CD4-positive, alpha-beta T cell (primary cell): Measurements from ENCODE around the gene PDZRN3. TPM values are rescaled to one million over a fixed set of nuclear protein-coding genes. Genes with fewer than 3 reads are reported as not detected.

Experiments used
- ATAC-seq: fragments of 200-7000 bp; cut with Tn5 transposase; one replicate; pipeline ENCODE4 v1.10.0; 2022; ENCODE audit warnings: mild to moderate bottlenecking; ENCODE audit not compliant: poor library complexity
- CTCF ChIA-PET: fragments of 350-600 bp; sonication (Branson Sonifier 250); formaldehyde crosslinking; loops from one replicate; lab custom pipeline; 2021; ENCODE audit warnings: antibody characterized with exemption, inconsistent platforms; lab: Charles Lee
- POLR2A ChIA-PET: fragments of 350-600 bp; sonication (Branson Sonifier 250); formaldehyde crosslinking; loops from one replicate; lab custom pipeline; 2021; ENCODE audit warnings: antibody characterized with exemption, inconsistent platforms; lab: Charles Lee
- DNase-seq, 14 experiments: peaks; one replicate each; pipeline ENCODE4 v3.0.0-alpha.2; 2013 to 2020; ENCODE audit warnings: mixed read lengths in 2 of 14
- H3K27ac ChIP-seq, 2 donors: one replicate each; pipeline versions ENCODE4 v1.5.1 to v1.7.0; 2013; ENCODE audit warnings: low read length in 2 of 2, low read depth in 1 of 2, mild to moderate bottlenecking in 1 of 2
- H3K27me3 ChIP-seq, 2 experiments: 1 replicate in 1 of 2; 2 replicates in 1 of 2; pipeline versions ENCODE4 v1.6.1 to v1.7.0; 2013; ENCODE audit warnings: low read length in 2 of 2, control low read depth in 1 of 2, mild to moderate bottlenecking in 1 of 2, moderate library complexity in 1 of 2; ENCODE audit not compliant: insufficient read depth in 2 of 2, control insufficient read depth in 1 of 2
- H3K36me3 ChIP-seq: one replicate; pipeline ENCODE4 v1.6.1; 2013; ENCODE audit warnings: low read length, control low read depth; ENCODE audit not compliant: insufficient read depth
- H3K4me1 ChIP-seq: one replicate; pipeline ENCODE4 v1.6.1; 2013; ENCODE audit warnings: low read length, control low read depth; ENCODE audit not compliant: insufficient read depth
- H3K4me3 ChIP-seq: one replicate; pipeline ENCODE4 v1.5.1; 2013; ENCODE audit warnings: mild to moderate bottlenecking, low read length, moderate library complexity
- H3K9me3 ChIP-seq, 2 experiments: 1 replicate in 1 of 2; 2 replicates in 1 of 2; pipeline versions ENCODE4 v1.6.1 to v1.7.0; 2013; ENCODE audit warnings: low read length in 2 of 2, mild to moderate bottlenecking in 2 of 2, control low read depth in 1 of 2, moderate library complexity in 1 of 2; ENCODE audit not compliant: control insufficient read depth in 1 of 2, insufficient read depth in 1 of 2
- H3K27ac Mint-ChIP-seq: one replicate; pipeline ENCODE4 v1.8.0; 2020; ENCODE audit warnings: mixed read lengths
- H3K27me3 Mint-ChIP-seq: one replicate; pipeline ENCODE4 v1.8.0; 2021; ENCODE audit warnings: mixed read lengths
- H3K36me3 Mint-ChIP-seq: one replicate; pipeline ENCODE4 v1.8.0; 2021; ENCODE audit warnings: low read depth, mixed read lengths
- H3K4me1 Mint-ChIP-seq: one replicate; pipeline ENCODE4 v1.8.0; 2021; ENCODE audit warnings: low read depth, mixed read lengths
- H3K4me3 Mint-ChIP-seq: one replicate; pipeline ENCODE4 v1.8.0; 2020; ENCODE audit warnings: mild to moderate bottlenecking, mixed read lengths
- H3K9me3 Mint-ChIP-seq: one replicate; pipeline ENCODE4 v1.8.0; 2020; ENCODE audit warnings: mixed read lengths
- intact Hi-C, 2 experiments: fragments of 100-400 bp; cut with DNase I in 1 of 2; cut with micrococcal nuclease in 1 of 2; formaldehyde crosslinking; loops; one replicate each; pipeline versions ENCODE4 v1.15.1 to v1.9.0; 2023 to 2025; cut with DNase I, micrococcal nuclease
- total RNA-seq, 174 experiments: library from RNA in 2 of 174; stranded (reverse) in 2 of 174; gene quantifications; one replicate each; pipeline ENCODE4 v1.2.3 and lab custom pipeline; 2021 to 2026
- TF ChIP-seq, protein P1 (sequence below): fragments of 200-600 bp; IDR thresholded peaks from one replicate; pipeline ENCODE4 v1.8.0; 2022; ENCODE audit warnings: antibody characterized with exemption, mild to moderate bottlenecking

The PDZRN3 gene
- total RNA-seq, 2 experiments from 2014 or later: not detected

DNA sequence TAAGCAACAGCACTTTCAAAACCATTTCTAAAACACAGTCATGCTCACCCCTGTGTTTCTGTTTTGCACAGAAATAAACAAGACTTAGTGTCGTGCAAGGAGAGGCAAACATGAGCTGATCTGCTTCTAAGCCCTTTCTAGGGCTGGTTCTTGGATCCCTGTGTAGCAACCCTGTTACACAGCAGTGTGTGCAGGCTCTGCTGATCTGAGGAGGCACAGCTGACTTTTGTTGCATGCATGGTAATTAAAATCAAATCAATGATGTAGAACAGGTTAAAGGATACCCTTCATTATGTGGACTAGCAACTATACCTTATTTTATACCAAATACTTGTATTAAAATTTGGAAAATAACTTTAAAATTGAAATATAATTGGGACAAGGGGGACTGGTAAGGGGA lies 234.8 kb downstream of the PDZRN3 start:
- H3K36me3 Mint-ChIP-seq: no peaks in the 10 kb centered on the region
- TF ChIP-seq, protein P1, sequence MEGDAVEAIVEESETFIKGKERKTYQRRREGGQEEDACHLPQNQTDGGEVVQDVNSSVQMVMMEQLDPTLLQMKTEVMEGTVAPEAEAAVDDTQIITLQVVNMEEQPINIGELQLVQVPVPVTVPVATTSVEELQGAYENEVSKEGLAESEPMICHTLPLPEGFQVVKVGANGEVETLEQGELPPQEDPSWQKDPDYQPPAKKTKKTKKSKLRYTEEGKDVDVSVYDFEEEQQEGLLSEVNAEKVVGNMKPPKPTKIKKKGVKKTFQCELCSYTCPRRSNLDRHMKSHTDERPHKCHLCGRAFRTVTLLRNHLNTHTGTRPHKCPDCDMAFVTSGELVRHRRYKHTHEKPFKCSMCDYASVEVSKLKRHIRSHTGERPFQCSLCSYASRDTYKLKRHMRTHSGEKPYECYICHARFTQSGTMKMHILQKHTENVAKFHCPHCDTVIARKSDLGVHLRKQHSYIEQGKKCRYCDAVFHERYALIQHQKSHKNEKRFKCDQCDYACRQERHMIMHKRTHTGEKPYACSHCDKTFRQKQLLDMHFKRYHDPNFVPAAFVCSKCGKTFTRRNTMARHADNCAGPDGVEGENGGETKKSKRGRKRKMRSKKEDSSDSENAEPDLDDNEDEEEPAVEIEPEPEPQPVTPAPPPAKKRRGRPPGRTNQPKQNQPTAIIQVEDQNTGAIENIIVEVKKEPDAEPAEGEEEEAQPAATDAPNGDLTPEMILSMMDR: no peak
- peaks cover 10% of the 10 kb centered on the region for H3K27me3 Mint-ChIP-seq
- no peak overlapping the region for H3K4me3 ChIP-seq
- no peak overlapping the region for H3K27ac Mint-ChIP-seq
- no peak overlapping the region for H3K4me3 Mint-ChIP-seq
- no peaks in the 10 kb centered on the region for H3K27me3 ChIP-seq
- intact Hi-C loops: no loop called here
- no peak overlapping the region for H3K27ac ChIP-seq
- no peaks in the 10 kb centered on the region for H3K4me1 ChIP-seq
- no peaks in the 10 kb centered on the region for H3K9me3 Mint-ChIP-seq
- DNase-seq (no peak), ATAC-seq (no peak)
- POLR2A ChIA-PET: no interaction called here
- CTCF ChIA-PET: no interaction called here
- H3K36me3 ChIP-seq: no peaks in the 10 kb centered on the region
- H3K4me1 Mint-ChIP-seq: no peaks in the 10 kb centered on the region
- H3K9me3 ChIP-seq: peaks cover 0 to 7% of the 10 kb centered on the region in 2 experiments

DNA sequence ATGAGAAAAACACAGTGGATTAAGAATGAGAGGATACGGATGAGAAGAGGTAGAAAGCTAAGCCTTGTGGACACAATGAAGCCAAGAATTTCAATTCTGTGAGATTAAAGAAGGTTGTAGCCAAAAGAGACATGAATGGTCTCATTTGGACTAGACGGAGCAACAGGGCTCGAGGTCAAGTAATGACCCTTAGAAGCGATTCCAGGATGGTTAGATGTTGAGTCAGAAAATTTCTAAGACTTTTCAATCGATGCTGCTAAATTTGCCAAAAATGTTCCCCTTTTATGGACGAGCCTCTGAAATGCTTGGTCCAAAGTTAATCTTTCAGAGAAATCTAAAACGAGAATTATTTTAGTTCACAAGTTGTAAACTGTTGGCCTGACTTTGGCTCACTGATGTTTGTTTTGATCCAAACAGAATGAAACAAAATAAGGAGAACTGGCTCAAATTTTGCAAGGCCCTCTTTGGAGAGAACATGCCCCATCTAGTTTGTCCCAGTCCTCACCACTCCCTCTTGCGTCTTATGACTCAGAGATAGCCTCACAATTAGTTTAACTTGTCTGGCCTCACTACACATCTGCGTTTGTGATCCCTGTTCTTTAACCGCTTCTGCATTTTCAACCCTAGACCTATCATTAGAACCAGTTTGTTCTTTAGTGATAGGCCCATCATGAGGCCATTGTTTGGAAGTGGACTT lies 235.5 kb downstream of the PDZRN3 start:
- DNase-seq (no peak), ATAC-seq (no peak)
- H3K4me1 ChIP-seq: no peaks in the 10 kb centered on the region
- H3K9me3 ChIP-seq: peaks cover 0 to 12% of the 10 kb centered on the region in 2 experiments
- intact Hi-C loops: no loop called here
- no peaks in the 10 kb centered on the region for H3K9me3 Mint-ChIP-seq
- H3K27me3 Mint-ChIP-seq: peaks cover 10% of the 10 kb centered on the region
- no peak overlapping the region for H3K4me3 Mint-ChIP-seq
- H3K27ac ChIP-seq: no peak overlapping the region
- no peak overlapping the region for H3K27ac Mint-ChIP-seq
- no peak overlapping the region for H3K4me3 ChIP-seq
- no peaks in the 10 kb centered on the region for H3K36me3 Mint-ChIP-seq
- TF ChIP-seq, protein P1: no peak
- CTCF ChIA-PET: no interaction called here
- no peaks in the 10 kb centered on the region for H3K4me1 Mint-ChIP-seq
- POLR2A ChIA-PET: no interaction called here
- no peaks in the 10 kb centered on the region for H3K36me3 ChIP-seq
- no peaks in the 10 kb centered on the region for H3K27me3 ChIP-seq

DNA sequence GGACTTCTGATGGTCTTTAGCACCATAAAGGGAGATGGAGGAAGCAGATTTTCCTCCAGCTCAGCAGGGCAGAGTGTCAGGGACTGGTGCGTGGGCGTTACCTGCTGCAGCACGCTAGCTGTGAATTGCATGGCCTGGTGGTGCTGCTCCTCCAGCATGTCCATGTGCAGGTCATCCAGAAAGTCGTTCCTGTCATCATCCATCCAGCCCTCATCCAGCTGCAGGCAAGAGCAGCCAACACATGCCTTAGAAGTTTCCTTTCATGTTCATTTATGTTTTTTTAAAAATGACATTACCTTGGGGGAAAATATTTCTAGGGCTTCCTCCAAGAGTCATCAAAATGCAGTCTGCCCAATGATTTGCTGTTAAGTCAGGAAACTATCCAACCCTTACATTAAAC lies 239.2 kb downstream of the PDZRN3 start:
- peaks cover 10% of the 10 kb centered on the region for H3K27me3 Mint-ChIP-seq
- H3K4me3 Mint-ChIP-seq: no peak overlapping the region
- H3K9me3 Mint-ChIP-seq: no peaks in the 10 kb centered on the region
- TF ChIP-seq, protein P1: no peak
- Histone ChIP-seq H3K36me3 (no peaks in the 10 kb centered on the region), H3K4me1 (no peaks in the 10 kb centered on the region), H3K27ac (no peak overlapping the region), H3K4me3 (no peak overlapping the region), H3K9me3 (peaks cover 0 to 17% of the 10 kb centered on the region in 2 experiments), H3K27me3 (no peaks in the 10 kb centered on the region)
- no peak overlapping the region for H3K27ac Mint-ChIP-seq
- ChIA-PET POLR2A (no interaction called here), CTCF (no interaction called here)
- ATAC-seq: no peak
- intact Hi-C loops: no loop called here
- no peaks in the 10 kb centered on the region for H3K36me3 Mint-ChIP-seq
- no peak for DNase-seq
- no peaks in the 10 kb centered on the region for H3K4me1 Mint-ChIP-seq
